HCT116 (cell line): ENCODE measurements around the gene MAP3K3. TPM values are rescaled to one million over a fixed set of nuclear protein-coding genes. Genes with fewer than 3 reads are reported as not detected.
"Not testable (repeated sequence)": the region's sequence is repeated elsewhere in the genome, so short reads cannot be mapped to it uniquely, and the experiment has no call there.

ENCODE experiments used
- ATAC-seq: fragments of 200-7000 bp; cut with Tn5 transposase; 2 replicates; pipeline ENCODE4 v1.9.1; 2020; ENCODE audit warnings: mild to moderate bottlenecking, moderate library complexity
- BruUV-seq: library from RNA; stranded (reverse); fragments of 400-500 nt; replicated peaks from 2 replicates; lab custom pipeline; 2021; lab: Mats Ljungman, UMichigan
- CTCF ChIA-PET: fragments of 300-600 bp; sonication (Branson Sonifier 250); formaldehyde crosslinking; loops from one replicate; lab custom pipeline; 2021; ENCODE audit warnings: antibody characterized with exemption; lab: Charles Lee
- POLR2A ChIA-PET: fragments of 300-600, 350-600 bp; sonication (Branson Sonifier 250); formaldehyde crosslinking; loops from one replicate; lab custom pipeline; 2021; ENCODE audit warnings: antibody characterized with exemption; lab: Charles Lee
- RAD21 ChIA-PET, 2 experiments: fragments of 300-600 bp; sonication (Branson Sonifier 250); formaldehyde crosslinking; loops; one replicate each; lab custom pipeline; 2023; ENCODE audit warnings: low total read pairs in 2 of 2; ENCODE audit not compliant: uncharacterized antibody in 2 of 2, unreplicated experiment in 2 of 2, low non-redundant PET in 1 of 2; lab: Charles Lee
- DNase-seq: peaks from one replicate; pipeline ENCODE4 v3.0.0-alpha.2; 2010; ENCODE audit warnings: low read depth, low spot score
- H2AFZ ChIP-seq: fragments of 200-600 bp; shearing (Covaris generic), sonication (generic); 2 replicates; pipeline ENCODE4 v1.6.1; 2017; ENCODE audit warnings: low read depth, mixed run types, mixed read lengths, antibody characterized with exemption, low read length; ENCODE audit not compliant: poor library complexity, severe bottlenecking
- H3K27ac ChIP-seq: 2 replicates; pipeline ENCODE4 v1.5.1; 2012; ENCODE audit warnings: low read depth, low read length
- H3K27me3 ChIP-seq: fragments of 200-600 bp; sonication (generic); 2 replicates; pipeline ENCODE4 v1.6.1; 2016; ENCODE audit warnings: mixed run types, low read length, mixed read lengths; ENCODE audit not compliant: insufficient read depth
- H3K36me3 ChIP-seq, 2 experiments: fragments of 200-500 bp in 1 of 2; fragments of 200-600 bp in 1 of 2; sonication (Bioruptor generic) in 1 of 2; sonication (generic) in 1 of 2; 2 replicates each; pipeline versions ENCODE4 v1.5.1 to v1.6.1; 2014 to 2016; ENCODE audit warnings: low read length in 2 of 2, inconsistent platforms in 1 of 2, mixed read lengths in 1 of 2, mixed run types in 1 of 2; ENCODE audit not compliant: insufficient read depth in 2 of 2, control insufficient read depth in 1 of 2
- H3K4me1 ChIP-seq, 2 experiments: fragments of 200-600 bp in 1 of 2; sonication (generic) in 1 of 2; 2 replicates each; pipeline versions ENCODE4 v1.5.1 to v1.6.1; 2012 to 2017; ENCODE audit warnings: low read length in 2 of 2, inconsistent platforms in 1 of 2, mild to moderate bottlenecking in 1 of 2, mixed read lengths in 1 of 2, mixed run types in 1 of 2, moderate library complexity in 1 of 2; ENCODE audit not compliant: insufficient read depth in 2 of 2, control insufficient read depth in 1 of 2
- H3K4me2 ChIP-seq: fragments of 200-600 bp; sonication (generic); 2 replicates; pipeline ENCODE4 v1.6.1; 2017; ENCODE audit warnings: mixed run types, low read length, mixed read lengths
- H3K4me3 ChIP-seq, 2 experiments: fragments of 200-600 bp in 1 of 2; sonication (generic) in 1 of 2; replicated peaks in 1 of 2; 2 replicates each; pipeline ENCODE4 v1.5.1; 2011 to 2016; ENCODE audit warnings: low read length in 2 of 2, control low read depth in 1 of 2, low read depth in 1 of 2, mild to moderate bottlenecking in 1 of 2, mixed read lengths in 1 of 2, mixed run types in 1 of 2
- H3K79me2 ChIP-seq: fragments of 200-600 bp; sonication (generic); 2 replicates; pipeline ENCODE4 v1.6.1; 2017; ENCODE audit warnings: mild to moderate bottlenecking, mixed run types, low read length, moderate library complexity, mixed read lengths; ENCODE audit not compliant: insufficient read depth
- H3K9ac ChIP-seq: fragments of 200-600 bp; sonication (generic); 2 replicates; pipeline ENCODE4 v1.6.1; 2016; ENCODE audit warnings: low read length, mixed read lengths
- H3K9me2 ChIP-seq: fragments of 200-600 bp; sonication (generic), shearing (Covaris generic); 2 replicates; pipeline ENCODE4 v1.6.1; 2017; ENCODE audit warnings: mixed run types, mild to moderate bottlenecking, moderate library complexity; ENCODE audit not compliant: insufficient read depth
- H3K9me3 ChIP-seq, 2 experiments: fragments of 200-500 bp in 1 of 2; fragments of 200-600 bp in 1 of 2; sonication (Bioruptor generic) in 1 of 2; sonication (generic) in 1 of 2; 2 replicates each; pipeline ENCODE4 v1.6.1; 2014 to 2017; ENCODE audit warnings: low read length in 2 of 2, mixed read lengths in 2 of 2, inconsistent platforms in 1 of 2, low read depth in 1 of 2, mild to moderate bottlenecking in 1 of 2, mixed run types in 1 of 2, moderate library complexity in 1 of 2; ENCODE audit not compliant: control insufficient read depth in 1 of 2, insufficient read depth in 1 of 2
- H4K20me1 ChIP-seq: fragments of 200-600 bp; sonication (generic), shearing (Covaris generic); 2 replicates; pipeline ENCODE4 v1.6.1; 2017; ENCODE audit warnings: mixed run types, mild to moderate bottlenecking, moderate library complexity; ENCODE audit not compliant: insufficient read depth
- ATF3 ChIP-seq: IDR thresholded peaks from 2 replicates; pipeline ENCODE4 v1.6.1; 2012
- CEBPB ChIP-seq: IDR thresholded peaks from 2 replicates; pipeline ENCODE4 v1.6.1; 2012; ENCODE audit warnings: low read depth
- CTCF ChIP-seq, 3 experiments: fragments of 200-600 bp in 1 of 3; sonication (generic) in 1 of 3; IDR thresholded peaks in 2 of 3; conservative IDR thresholded peaks in 1 of 3; 2 replicates each; pipeline ENCODE4 v1.5.1; 2012 to 2017; ENCODE audit warnings: low read depth in 2 of 3, low read length in 2 of 3, antibody characterized with exemption in 1 of 3, borderline replicate concordance in 1 of 3, control low read depth in 1 of 3, mild to moderate bottlenecking in 1 of 3, mixed read lengths in 1 of 3, mixed run types in 1 of 3, moderate library complexity in 1 of 3; ENCODE audit not compliant: insufficient read depth in 1 of 3
- EGR1 ChIP-seq: IDR thresholded peaks from 2 replicates; pipeline ENCODE4 v1.6.1; 2012; ENCODE audit warnings: low read depth
- EZH2 ChIP-seq: fragments of 200-600 bp; sonication (generic); IDR thresholded peaks from 2 replicates; pipeline ENCODE4 v1.6.1; 2017; ENCODE audit warnings: antibody characterized with exemption, mixed run types
- FOSL1 ChIP-seq: IDR thresholded peaks from 2 replicates; pipeline ENCODE4 v1.6.1; 2012; ENCODE audit warnings: low read depth
- MAX ChIP-seq: IDR thresholded peaks from 2 replicates; pipeline ENCODE4 v1.6.1; 2012
- POLR2A ChIP-seq: IDR thresholded peaks from 2 replicates; pipeline ENCODE4 v1.7.0; 2011; ENCODE audit warnings: borderline replicate concordance; ENCODE audit not compliant: insufficient read depth, insufficient read length; ENCODE audit errors: extremely low read depth
- RAD21 ChIP-seq: IDR thresholded peaks from 2 replicates; pipeline ENCODE4 v1.6.1; 2012; ENCODE audit warnings: low read depth, mild to moderate bottlenecking
- SIN3A ChIP-seq: IDR thresholded peaks from 2 replicates; pipeline ENCODE4 v1.6.1; 2012; ENCODE audit warnings: low read depth
- ZBTB33 ChIP-seq: IDR thresholded peaks from 2 replicates; pipeline ENCODE4 v1.6.1; 2011; ENCODE audit warnings: mild to moderate bottlenecking, low read length, moderate library complexity; ENCODE audit not compliant: insufficient replicate concordance; ENCODE audit errors: extremely low read depth
- ZFX ChIP-seq: fragments of 450-650 bp; IDR thresholded peaks from 2 replicates; pipeline ENCODE4 v1.6.1; 2017
- ZNF274 ChIP-seq: fragments of 200-500 bp; sonication (Bioruptor generic); IDR thresholded peaks from 2 replicates; pipeline ENCODE4 v1.6.1; 2014; ENCODE audit warnings: mild to moderate bottlenecking, low read depth, low read length, inconsistent platforms
- intact Hi-C: fragments of 100-400 bp; cut with micrococcal nuclease; formaldehyde crosslinking; loops from 2 replicates; pipeline ENCODE4 v1.10.0; 2022
- total RNA-seq: library from RNA; stranded (reverse); gene quantifications from one replicate; pipeline ENCODE4 v1.2.1, GENCODE V29; 2021; ENCODE audit not compliant: unreplicated experiment

The MAP3K3 gene
- total RNA-seq, 1 experiment from 2014 or later = 18.5 TPM

GRCh38 chr17:63720194-63720593 is 98.0 kb downstream of the MAP3K3 start:
- H3K27ac ChIP-seq, H3K9me3 ChIP-seq, H2AFZ ChIP-seq, H3K9ac ChIP-seq, H3K4me3 ChIP-seq, H3K79me2 ChIP-seq, ATAC-seq, H3K4me2 ChIP-seq, H3K27me3 ChIP-seq, H3K9me2 ChIP-seq, H3K4me1 ChIP-seq, DNase-seq, BruUV-seq, RAD21 ChIA-PET, POLR2A ChIA-PET, intact Hi-C loops, H3K36me3 ChIP-seq, H4K20me1 ChIP-seq: not testable (repeated sequence)
- CTCF ChIA-PET = interaction anchor here (1.5 kb wide), 1 partner anchor 9 kb away, joined by 5 read pairs; no protein-coding TSS in a partner anchor

- CTCF ChIA-PET = interaction anchor here (1.2 kb wide), 1 partner anchor 144 kb away, joined by 4 read pairs; no protein-coding TSS in a partner anchor
- Histone ChIP-seq H3K27ac (no peak overlapping the region), H4K20me1 (no peaks in the 10 kb centered on the region), H3K79me2 (no peaks in the 10 kb centered on the region), H3K9ac (no peak overlapping the region), H3K4me1 (no peaks in the 10 kb centered on the region), H3K9me3 (no peaks in the 10 kb centered on the region), H3K36me3 (peaks cover 0 to 10% of the 10 kb centered on the region in 2 experiments; a peak in 1 of 4 replicates), H3K4me2 (no peak overlapping the region)
- POLR2A ChIA-PET = no interaction called here
- RAD21 ChIA-PET = no interaction called here
- no TSS peak for BruUV-seq
- TF ChIP-seq CTCF (IDR thresholded peaks at IDR 0.05 in 2 of 3, conservative IDR thresholded peaks at IDR 0.05 in 1 of 3; ENCODE audit: borderline replicate concordance in 1 of 3, insufficient read depth in 1 of 3, low read depth in 2 of 3, low read length in 2 of 3) (no peak), ZFX (no peak), CEBPB (no peak), MAX (no peak), FOSL1 (no peak), ZNF274 (no peak), ATF3 (no peak), ZBTB33 (no peak), EGR1 (no peak), POLR2A (no peak), EZH2 (no peak), RAD21 (no peak), SIN3A (no peak)
- TF ChIP-seq, all 23 proteins: peak for 0
- no peak for DNase-seq
- no peaks in the 10 kb centered on the region for H3K27me3 ChIP-seq
- no peaks in the 10 kb centered on the region for H3K9me2 ChIP-seq
- no peak overlapping the region for H2AFZ ChIP-seq
- intact Hi-C loops = no loop called here
- H3K4me3 ChIP-seq = no peak overlapping the region
- no peak for ATAC-seq
Measured at GRCh38 chr17:63722403-63722802, 100.2 kb downstream of the MAP3K3 start.
